Liver (tissue), 3 donors: Measurements from ENCODE around the gene TCAIM.

Experiments used
- ATF3 ChIP-seq: IDR thresholded peaks from 2 replicates; pipeline ENCODE4 v1.6.1; 2016; ENCODE audit warnings: antibody characterized with exemption
- EGR1 ChIP-seq, 2 donors: IDR thresholded peaks; 2 replicates each; pipeline ENCODE4 v1.6.1; 2016 to 2018; ENCODE audit warnings: antibody characterized with exemption in 2 of 2, low read depth in 2 of 2
- RAD21 ChIP-seq, 2 donors: IDR thresholded peaks; 2 replicates each; pipeline ENCODE4 v1.6.1; 2016; ENCODE audit warnings: antibody characterized with exemption in 2 of 2, mild to moderate bottlenecking in 2 of 2
- REST ChIP-seq: IDR thresholded peaks from 2 replicates; pipeline ENCODE4 v1.6.1; 2016; ENCODE audit warnings: antibody characterized with exemption, mild to moderate bottlenecking
- SP1 ChIP-seq: IDR thresholded peaks from 2 replicates; pipeline ENCODE4 v1.6.1; 2018; ENCODE audit warnings: antibody characterized with exemption, mild to moderate bottlenecking
- TAF1 ChIP-seq: conservative IDR thresholded peaks from 2 replicates; pipeline ENCODE4 v1.6.1; 2016; ENCODE audit warnings: antibody characterized with exemption, mild to moderate bottlenecking
- YY1 ChIP-seq: IDR thresholded peaks from 2 replicates; pipeline ENCODE4 v1.6.1; 2016; ENCODE audit warnings: antibody characterized with exemption, mild to moderate bottlenecking
- ZBTB33 ChIP-seq: IDR thresholded peaks from 2 replicates; pipeline ENCODE4 v1.6.1; 2016; ENCODE audit warnings: antibody characterized with exemption
- TF ChIP-seq, protein P1 (sequence below): fragments of 150-350 bp; IDR thresholded peaks from 2 replicates; pipeline ENCODE4 v1.5.1; 2017; ENCODE audit warnings: improper control_type of control experiment, low read depth, low read length; ENCODE audit not compliant: missing input control
- TF ChIP-seq, protein P2 (sequence below): IDR thresholded peaks from 2 replicates; pipeline ENCODE4 v1.6.1; 2016; ENCODE audit warnings: antibody characterized with exemption
- donor health status: healthy.
- donor health status: healthy.

- TF ChIP-seq, protein P1, sequence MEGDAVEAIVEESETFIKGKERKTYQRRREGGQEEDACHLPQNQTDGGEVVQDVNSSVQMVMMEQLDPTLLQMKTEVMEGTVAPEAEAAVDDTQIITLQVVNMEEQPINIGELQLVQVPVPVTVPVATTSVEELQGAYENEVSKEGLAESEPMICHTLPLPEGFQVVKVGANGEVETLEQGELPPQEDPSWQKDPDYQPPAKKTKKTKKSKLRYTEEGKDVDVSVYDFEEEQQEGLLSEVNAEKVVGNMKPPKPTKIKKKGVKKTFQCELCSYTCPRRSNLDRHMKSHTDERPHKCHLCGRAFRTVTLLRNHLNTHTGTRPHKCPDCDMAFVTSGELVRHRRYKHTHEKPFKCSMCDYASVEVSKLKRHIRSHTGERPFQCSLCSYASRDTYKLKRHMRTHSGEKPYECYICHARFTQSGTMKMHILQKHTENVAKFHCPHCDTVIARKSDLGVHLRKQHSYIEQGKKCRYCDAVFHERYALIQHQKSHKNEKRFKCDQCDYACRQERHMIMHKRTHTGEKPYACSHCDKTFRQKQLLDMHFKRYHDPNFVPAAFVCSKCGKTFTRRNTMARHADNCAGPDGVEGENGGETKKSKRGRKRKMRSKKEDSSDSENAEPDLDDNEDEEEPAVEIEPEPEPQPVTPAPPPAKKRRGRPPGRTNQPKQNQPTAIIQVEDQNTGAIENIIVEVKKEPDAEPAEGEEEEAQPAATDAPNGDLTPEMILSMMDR = no peak
- no peak for TF ChIP-seq ATF3
- no peak for TF ChIP-seq EGR1 (IDR thresholded peaks at IDR 0.05; ENCODE audit: low read depth in 2 of 2)
- no peak for TF ChIP-seq YY1
- no peak for TF ChIP-seq REST
- TF ChIP-seq RAD21 (IDR thresholded peaks at IDR 0.05) = no peak
- no peak for TF ChIP-seq SP1
- TF ChIP-seq, protein P2, sequence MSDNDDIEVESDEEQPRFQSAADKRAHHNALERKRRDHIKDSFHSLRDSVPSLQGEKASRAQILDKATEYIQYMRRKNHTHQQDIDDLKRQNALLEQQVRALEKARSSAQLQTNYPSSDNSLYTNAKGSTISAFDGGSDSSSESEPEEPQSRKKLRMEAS = no peak
- TF ChIP-seq ZBTB33 = no peak
- no peak for TF ChIP-seq TAF1
Observed at GRCh38 chr3:44375450-44375849, 36.9 kb downstream of the TCAIM start.
